Breast epithelium (tissue), 4 donors: ENCODE measurements around the gene CUBN. TPM values are rescaled to one million over a fixed set of nuclear protein-coding genes. Genes with fewer than 3 reads are reported as not detected.

Experiments used
- DNase-seq, 2 donors: peaks; one replicate each; pipeline ENCODE4 v3.0.0-alpha.2; 2019; ENCODE audit warnings: low spot score in 2 of 2
- H3K27ac ChIP-seq, 2 donors: fragments of 200-600 bp; sonication (generic) in 1 of 2; one replicate each; pipeline ENCODE4 v1.5.1; 2016 to 2019; ENCODE audit warnings: mild to moderate bottlenecking in 1 of 2
- H3K27me3 ChIP-seq, 2 donors: fragments of 200-600 bp; sonication (generic) in 1 of 2; one replicate each; pipeline versions ENCODE4 v1.5.1 to v1.6.0; 2017 to 2019; ENCODE audit warnings: control low read depth in 1 of 2, mild to moderate bottlenecking in 1 of 2
- H3K36me3 ChIP-seq: fragments of 200-600 bp; one replicate; pipeline ENCODE4 v1.5.1; 2019
- H3K4me1 ChIP-seq, 2 donors: fragments of 200-600 bp; sonication (generic); one replicate each; pipeline ENCODE4 v1.5.1; 2016 to 2019; ENCODE audit warnings: control low read depth in 1 of 2
- H3K4me3 ChIP-seq, 3 donors: fragments of 200-600 bp; sonication (generic); 1 replicate in 2 of 3; 2 replicates in 1 of 3; pipeline ENCODE4 v1.5.1; 2016 to 2019; ENCODE audit warnings: mild to moderate bottlenecking in 3 of 3, moderate library complexity in 2 of 3
- H3K9me3 ChIP-seq, 2 donors: fragments of 200-600 bp; sonication (generic) in 1 of 2; one replicate each; pipeline ENCODE4 v1.5.1; 2016 to 2019; ENCODE audit warnings: control low read depth in 1 of 2
- CTCF ChIP-seq, 3 donors: fragments of 450-650 bp; IDR thresholded peaks; one replicate each; pipeline ENCODE4 v1.5.1; 2016 to 2017; ENCODE audit warnings: antibody characterized with exemption in 3 of 3, mild to moderate bottlenecking in 3 of 3, moderate library complexity in 3 of 3
- POLR2A ChIP-seq: fragments of 450-650 bp; IDR thresholded peaks from one replicate; pipeline ENCODE4 v1.6.1; 2016; ENCODE audit warnings: antibody characterized with exemption, mild to moderate bottlenecking, moderate library complexity
- POLR2AphosphoS5 ChIP-seq, 3 donors: sonication (generic); formaldehyde crosslinking; IDR thresholded peaks; one replicate each; pipeline ENCODE4 v1.6.1; 2017; ENCODE audit warnings: antibody characterized with exemption in 3 of 3
- intact Hi-C: fragments of 100-400 bp; cut with DNase I; formaldehyde crosslinking; loops from one replicate; pipeline ENCODE4 v1.15.1; 2023; ENCODE audit warnings: low total_unique reads
- total RNA-seq, 3 donors: library from RNA; depleted of rRNA; stranded (reverse); fragments of >200 nt; gene quantifications; one replicate each; pipeline ENCODE4 v1.1.0, GENCODE V29; 2016

The CUBN gene
- total RNA-seq, 3 donors from 2014 or later = 1.6 to 5.7 (median 5.0) TPM

- Histone ChIP-seq H3K36me3 (no peaks in the 10 kb centered on the region), H3K4me1 (no peaks in the 10 kb centered on the region), H3K9me3 (no peaks in the 10 kb centered on the region), H3K4me3 (peak overlapping the region in 1 of 3 donors; percentile 16), H3K27me3 (no peaks in the 10 kb centered on the region), H3K27ac (no peak overlapping the region)
- DNase-seq = no peak
- TF ChIP-seq CTCF (IDR thresholded peaks at IDR 0.05) (no peak), POLR2A (no peak), POLR2AphosphoS5 (IDR thresholded peaks at IDR 0.05) (no peak)
- intact Hi-C loops = no loop called here
Measured at GRCh38 chr10:17175551-17175950, 45.9 kb upstream of the CUBN start.

DNA sequence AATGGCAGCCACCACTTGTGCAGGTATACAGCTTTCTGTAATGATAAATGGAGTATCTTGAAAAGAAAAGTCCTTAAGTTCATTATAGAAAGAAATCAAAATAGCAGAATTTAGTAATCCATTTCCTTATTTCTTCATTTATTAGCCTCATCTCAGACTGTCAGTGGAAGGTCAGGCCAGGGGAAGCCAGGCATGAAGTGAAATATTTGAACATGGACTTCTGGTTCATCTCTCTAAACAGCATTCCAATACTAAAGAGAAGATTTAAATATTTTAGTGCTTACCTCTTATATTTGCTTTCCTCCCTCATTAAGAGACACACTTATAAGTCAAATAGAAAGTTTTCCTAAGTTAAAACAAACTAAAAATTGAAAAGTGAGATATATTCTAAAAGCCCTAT is 45.0 kb upstream of the CUBN start:
- H3K36me3 ChIP-seq = no peaks in the 10 kb centered on the region
- H3K4me1 ChIP-seq = no peaks in the 10 kb centered on the region
- H3K9me3 ChIP-seq = no peaks in the 10 kb centered on the region
- no peak overlapping the region for H3K27ac ChIP-seq
- no peak for DNase-seq
- no peaks in the 10 kb centered on the region for H3K27me3 ChIP-seq
- no peak overlapping the region for H3K4me3 ChIP-seq
- no peak for TF ChIP-seq POLR2AphosphoS5 (IDR thresholded peaks at IDR 0.05)
- TF ChIP-seq CTCF (IDR thresholded peaks at IDR 0.05) = no peak
- TF ChIP-seq POLR2A = no peak
- intact Hi-C loops = no loop called here

GRCh38 chr10:17171141-17171641 is 41.6 kb upstream of the CUBN start:
- no peaks in the 10 kb centered on the region for H3K27me3 ChIP-seq
- intact Hi-C loops = no loop called here
- no peaks in the 10 kb centered on the region for H3K36me3 ChIP-seq
- DNase-seq = no peak
- no peaks in the 10 kb centered on the region for H3K9me3 ChIP-seq
- no peak for TF ChIP-seq POLR2A
- TF ChIP-seq POLR2AphosphoS5 (IDR thresholded peaks at IDR 0.05) = no peak
- no peak for TF ChIP-seq CTCF (IDR thresholded peaks at IDR 0.05)
- no peak overlapping the region for H3K4me3 ChIP-seq
- no peak overlapping the region for H3K27ac ChIP-seq
- no peaks in the 10 kb centered on the region for H3K4me1 ChIP-seq

GRCh38 chr10:17169803-17170202 is 40.2 kb upstream of the CUBN start:
- intact Hi-C loops = no loop called here
- H3K9me3 ChIP-seq = no peaks in the 10 kb centered on the region
- H3K27ac ChIP-seq = no peak overlapping the region

DNA sequence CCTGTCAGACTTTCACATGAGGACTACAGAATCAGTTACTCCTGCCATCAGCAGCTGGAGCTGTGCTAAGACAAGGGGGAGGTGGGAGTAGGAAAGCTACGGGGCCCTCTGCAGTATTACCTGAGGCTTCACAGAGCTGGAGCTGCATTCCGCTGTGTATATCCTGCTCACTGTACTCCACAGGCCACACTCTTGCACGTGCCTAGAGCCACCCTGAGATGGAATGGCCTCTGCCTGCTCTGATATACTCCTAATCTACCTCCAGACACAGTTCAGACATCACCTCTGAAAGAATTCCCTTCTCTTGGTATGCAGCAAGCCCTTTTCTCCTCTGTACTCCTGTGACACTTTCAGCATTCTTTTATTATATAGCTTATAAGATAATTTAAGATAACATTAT is 37.1 kb upstream of the CUBN start:
- H3K9me3 ChIP-seq = no peaks in the 10 kb centered on the region
- H3K27me3 ChIP-seq = no peaks in the 10 kb centered on the region
- H3K4me1 ChIP-seq = no peaks in the 10 kb centered on the region
- TF ChIP-seq CTCF (IDR thresholded peaks at IDR 0.05) (no peak), POLR2A (no peak), POLR2AphosphoS5 (IDR thresholded peaks at IDR 0.05) (no peak)
- H3K27ac ChIP-seq = no peak overlapping the region
- no peak for DNase-seq
- H3K36me3 ChIP-seq = no peaks in the 10 kb centered on the region
- intact Hi-C loops = no loop called here
- H3K4me3 ChIP-seq = no peak overlapping the region

More at GRCh38 chr10:17169803-17170202, 40.2 kb upstream of the CUBN start:
- H3K36me3 ChIP-seq = no peaks in the 10 kb centered on the region
- no peak for DNase-seq
- H3K4me3 ChIP-seq = no peak overlapping the region
- TF ChIP-seq POLR2A = no peak
- TF ChIP-seq CTCF (IDR thresholded peaks at IDR 0.05) = no peak
- TF ChIP-seq POLR2AphosphoS5 (IDR thresholded peaks at IDR 0.05) = no peak
- H3K27me3 ChIP-seq = no peaks in the 10 kb centered on the region
- H3K4me1 ChIP-seq = no peaks in the 10 kb centered on the region
